ENCODE measurements around the gene LAMP5.

The LAMP5 gene, protein sequence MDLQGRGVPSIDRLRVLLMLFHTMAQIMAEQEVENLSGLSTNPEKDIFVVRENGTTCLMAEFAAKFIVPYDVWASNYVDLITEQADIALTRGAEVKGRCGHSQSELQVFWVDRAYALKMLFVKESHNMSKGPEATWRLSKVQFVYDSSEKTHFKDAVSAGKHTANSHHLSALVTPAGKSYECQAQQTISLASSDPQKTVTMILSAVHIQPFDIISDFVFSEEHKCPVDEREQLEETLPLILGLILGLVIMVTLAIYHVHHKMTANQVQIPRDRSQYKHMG

DNA sequence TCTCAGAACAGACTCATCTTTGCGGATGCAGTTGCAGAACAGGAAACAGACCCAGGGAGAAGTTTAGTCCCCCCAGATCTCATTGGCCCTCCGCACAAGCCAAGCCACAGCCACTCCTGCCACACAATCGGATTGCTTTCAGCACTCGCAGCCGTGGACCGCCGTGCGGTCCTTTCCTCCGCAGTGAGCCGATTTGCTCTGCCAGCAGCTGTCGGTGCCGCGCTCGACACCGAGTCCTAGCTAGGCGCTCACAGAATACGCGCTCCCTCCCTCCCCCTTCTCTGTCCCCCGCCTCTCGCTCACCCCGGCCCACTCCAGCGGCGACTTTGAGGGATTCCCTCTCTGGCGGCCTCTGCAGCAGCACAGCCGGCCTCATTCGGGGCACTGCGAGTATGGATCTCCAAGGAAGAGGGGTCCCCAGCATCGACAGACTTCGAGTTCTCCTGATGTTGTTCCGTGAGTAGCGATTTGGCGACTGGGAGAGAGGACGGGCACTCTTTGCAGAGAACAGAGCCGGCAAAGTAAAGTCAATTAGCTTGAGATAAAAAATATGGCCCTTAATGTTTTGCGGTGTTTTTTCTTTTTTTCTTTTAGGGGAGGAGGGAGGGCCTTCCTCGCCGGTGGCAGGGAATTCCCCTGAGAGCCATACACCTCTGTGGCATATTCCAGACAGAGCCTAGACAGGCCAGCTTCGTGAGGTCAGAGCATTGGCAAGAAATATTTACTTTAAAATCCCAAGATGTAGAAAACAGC lies at the start of gene LAMP5:
Gene LAMP5, plus strand, starts transcription at position 130 of the 753 bp plus-strand sequence. Its CDS starts 263 bp downstream, at position 393.
- Mint-ChIP-seq H3K4me3 (no peak within 1 kb of the TSS), H3K36me3 (ENCODE audit: low read depth) (no peaks in the 10 kb centered on the region), H3K4me1 (ENCODE audit: low read depth) (no peaks in the 10 kb centered on the region), H3K27ac (no peak within 1 kb of the TSS), H3K9me3 (no peaks in the 10 kb centered on the region), H3K27me3 (peaks cover 73% of the 10 kb centered on the region)
- DNase-seq: no peak

DNA sequence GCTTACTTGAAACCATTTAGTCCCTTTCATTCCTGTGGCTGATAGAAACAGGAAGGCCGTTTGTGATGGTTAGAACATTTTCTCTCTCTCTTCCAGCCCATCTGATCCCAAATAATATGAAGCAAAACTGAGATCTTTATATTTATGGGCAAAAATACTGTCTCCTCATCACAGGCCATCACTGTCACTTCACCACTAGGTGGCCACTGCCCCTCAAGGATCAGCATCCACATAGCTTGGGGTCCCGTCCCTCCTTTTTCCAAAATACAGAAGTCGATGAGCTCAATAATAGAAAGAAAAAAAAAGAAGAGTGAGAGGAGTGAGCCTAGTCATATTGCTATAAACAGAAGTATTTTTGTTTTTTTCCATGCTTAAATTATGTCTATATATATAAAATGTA lies 46.4 kb upstream of the LAMP5 start:
- DNase-seq: no peak
- H3K27me3 Mint-ChIP-seq: no peaks in the 10 kb centered on the region
- H3K36me3 Mint-ChIP-seq (ENCODE audit: low read depth): no peaks in the 10 kb centered on the region
- no peak overlapping the region for H3K27ac Mint-ChIP-seq
- H3K4me3 Mint-ChIP-seq: no peak overlapping the region
- peaks cover 6% of the 10 kb centered on the region for H3K9me3 Mint-ChIP-seq
- no peaks in the 10 kb centered on the region for H3K4me1 Mint-ChIP-seq (ENCODE audit: low read depth)

GRCh38 chr20:9474835-9475415 lies 39.5 kb upstream of the LAMP5 start:
- no peak for DNase-seq
- no peak overlapping the region for H3K4me3 Mint-ChIP-seq
- H3K27me3 Mint-ChIP-seq: no peaks in the 10 kb centered on the region
- no peaks in the 10 kb centered on the region for H3K36me3 Mint-ChIP-seq (ENCODE audit: low read depth)
- H3K27ac Mint-ChIP-seq: no peak overlapping the region
- H3K4me1 Mint-ChIP-seq (ENCODE audit: low read depth): no peaks in the 10 kb centered on the region
- H3K9me3 Mint-ChIP-seq: no peaks in the 10 kb centered on the region

- Mint-ChIP-seq H3K27ac (no peak overlapping the region), H3K4me3 (no peak overlapping the region), H3K36me3 (ENCODE audit: low read depth) (no peaks in the 10 kb centered on the region), H3K4me1 (ENCODE audit: low read depth) (no peaks in the 10 kb centered on the region), H3K27me3 (no peaks in the 10 kb centered on the region), H3K9me3 (no peaks in the 10 kb centered on the region)
- DNase-seq: no peak
These were observed 38.9 kb upstream of the LAMP5 start for GRCh38 chr20:9475456-9475855.

DNA sequence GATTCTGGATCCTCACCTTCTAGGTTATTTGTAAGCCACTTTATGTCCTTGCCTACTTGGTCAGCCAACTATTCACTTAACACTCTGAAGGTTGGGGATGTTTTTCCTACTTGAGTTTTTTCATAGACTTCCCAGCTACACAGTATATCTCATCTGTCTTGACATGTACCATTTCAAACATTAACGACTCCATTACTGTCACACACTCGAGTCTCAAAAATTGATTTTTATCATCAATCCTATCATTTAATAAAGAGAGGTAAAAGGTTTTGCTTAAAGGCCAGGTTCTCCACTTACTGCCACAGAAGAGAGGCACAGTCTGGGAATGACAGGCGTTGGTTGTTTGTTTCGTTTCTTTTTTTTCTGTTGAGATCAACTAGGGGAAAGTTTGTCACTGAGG lies 38.2 kb upstream of the LAMP5 start:
- Mint-ChIP-seq H3K27me3 (no peaks in the 10 kb centered on the region), H3K27ac (no peak overlapping the region), H3K4me1 (ENCODE audit: low read depth) (no peaks in the 10 kb centered on the region), H3K4me3 (no peak overlapping the region), H3K9me3 (no peaks in the 10 kb centered on the region), H3K36me3 (ENCODE audit: low read depth) (no peaks in the 10 kb centered on the region)
- DNase-seq: no peak

DNA sequence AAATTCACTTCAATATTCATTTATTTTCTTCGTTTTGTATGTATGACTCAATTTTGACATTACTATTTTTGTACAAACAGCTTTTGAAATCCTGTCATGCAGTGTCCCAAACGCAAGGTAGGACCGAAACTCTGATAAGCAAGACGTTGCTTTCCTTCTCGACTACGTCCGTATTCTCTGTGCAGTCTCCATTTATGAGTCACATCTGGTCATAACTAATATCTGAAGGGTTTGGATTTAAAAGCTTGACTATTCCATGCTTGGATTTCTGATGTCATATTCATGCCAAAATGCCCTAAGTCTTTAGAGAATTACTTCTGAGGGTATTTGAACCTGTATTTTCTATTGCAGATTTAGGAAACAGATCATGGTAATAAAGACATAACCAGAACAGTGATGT lies 37.8 kb upstream of the LAMP5 start:
- no peaks in the 10 kb centered on the region for H3K27me3 Mint-ChIP-seq
- H3K4me3 Mint-ChIP-seq: no peak overlapping the region
- no peaks in the 10 kb centered on the region for H3K4me1 Mint-ChIP-seq (ENCODE audit: low read depth)
- DNase-seq: no peak
- H3K36me3 Mint-ChIP-seq (ENCODE audit: low read depth): no peaks in the 10 kb centered on the region
- no peak overlapping the region for H3K27ac Mint-ChIP-seq
- no peaks in the 10 kb centered on the region for H3K9me3 Mint-ChIP-seq

DNA sequence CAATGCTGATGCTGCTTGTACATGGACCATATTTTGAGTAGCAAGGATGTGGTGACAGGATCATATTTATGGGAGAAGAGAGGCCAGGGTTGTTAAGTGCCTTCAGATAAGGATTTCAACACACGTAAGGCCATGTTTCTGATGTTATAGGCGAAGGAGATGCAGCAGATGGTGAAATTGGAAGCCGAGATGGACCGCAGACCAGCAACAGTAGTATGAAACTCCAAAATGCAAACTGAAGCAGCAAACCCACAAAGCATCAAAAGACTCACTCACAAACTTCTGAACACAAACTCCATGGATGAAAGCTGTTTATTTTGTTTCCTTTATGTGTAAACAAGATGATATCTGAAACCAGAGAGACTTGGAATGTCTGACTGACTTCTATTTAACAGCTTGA lies 35.6 kb upstream of the LAMP5 start:
- Mint-ChIP-seq H3K9me3 (no peaks in the 10 kb centered on the region), H3K27me3 (no peaks in the 10 kb centered on the region), H3K27ac (no peak overlapping the region), H3K4me1 (ENCODE audit: low read depth) (no peaks in the 10 kb centered on the region), H3K36me3 (ENCODE audit: low read depth) (no peaks in the 10 kb centered on the region), H3K4me3 (no peak overlapping the region)
- DNase-seq: no peak

GRCh38 chr20:9480066-9480465 lies 34.3 kb upstream of the LAMP5 start:
- Mint-ChIP-seq H3K27me3 (no peaks in the 10 kb centered on the region), H3K9me3 (no peaks in the 10 kb centered on the region), H3K27ac (no peak overlapping the region), H3K4me3 (no peak overlapping the region), H3K36me3 (ENCODE audit: low read depth) (no peaks in the 10 kb centered on the region), H3K4me1 (ENCODE audit: low read depth) (no peaks in the 10 kb centered on the region)
- no peak for DNase-seq

DNA sequence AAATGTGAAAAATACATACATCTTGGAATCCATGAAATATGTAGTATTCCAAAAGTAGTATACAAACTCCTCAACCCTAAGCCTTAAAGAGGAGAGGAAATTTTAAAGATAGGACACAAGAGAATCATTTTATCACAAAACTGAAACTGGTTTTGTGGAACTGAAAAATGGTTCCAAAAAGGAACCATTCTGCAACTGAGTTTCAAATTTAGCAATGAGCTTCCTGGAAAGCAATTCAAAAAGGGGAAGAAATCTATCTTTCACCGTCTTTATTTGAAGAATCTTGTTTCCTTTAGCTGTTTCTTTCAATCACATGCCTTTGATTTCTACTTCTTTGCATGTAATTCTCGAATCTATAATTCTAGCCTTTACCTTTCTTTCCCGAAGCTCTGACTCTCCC lies 32.2 kb upstream of the LAMP5 start:
- Mint-ChIP-seq H3K36me3 (ENCODE audit: low read depth) (no peaks in the 10 kb centered on the region), H3K9me3 (no peaks in the 10 kb centered on the region)

DNA sequence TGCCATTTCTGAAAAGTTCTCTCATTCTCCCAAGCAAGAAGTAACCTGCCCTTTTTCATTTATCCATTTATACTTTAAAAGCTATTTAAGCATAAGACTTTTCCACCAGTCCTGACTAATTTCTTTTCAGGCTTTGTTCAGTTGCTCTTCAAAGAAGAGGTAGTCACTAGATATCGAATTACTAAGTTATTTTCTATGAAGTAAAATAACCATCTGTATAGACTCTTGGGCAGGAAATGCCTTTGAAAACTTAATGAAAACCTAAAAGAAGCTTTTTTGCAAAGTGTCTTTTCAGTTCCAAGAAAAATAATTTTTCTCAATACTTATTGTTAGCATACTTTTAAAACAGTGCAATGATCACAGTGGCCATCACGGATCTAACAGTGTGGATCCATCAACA lies 31.3 kb upstream of the LAMP5 start:
- no peaks in the 10 kb centered on the region for H3K4me1 Mint-ChIP-seq (ENCODE audit: low read depth)
- no peaks in the 10 kb centered on the region for H3K27me3 Mint-ChIP-seq
- H3K4me3 Mint-ChIP-seq: no peak overlapping the region
- DNase-seq: no peak
- H3K9me3 Mint-ChIP-seq: no peaks in the 10 kb centered on the region
- no peak overlapping the region for H3K27ac Mint-ChIP-seq
- no peaks in the 10 kb centered on the region for H3K36me3 Mint-ChIP-seq (ENCODE audit: low read depth)

More for the DNA sequence above, 32.2 kb upstream of the LAMP5 start:
- H3K27me3 Mint-ChIP-seq: no peaks in the 10 kb centered on the region
- no peak overlapping the region for H3K27ac Mint-ChIP-seq
- no peak overlapping the region for H3K4me3 Mint-ChIP-seq
- no peaks in the 10 kb centered on the region for H3K4me1 Mint-ChIP-seq (ENCODE audit: low read depth)
- no peak for DNase-seq

GRCh38 chr20:9485614-9486340 lies 28.6 kb upstream of the LAMP5 start:
- Mint-ChIP-seq H3K36me3 (ENCODE audit: low read depth) (no peaks in the 10 kb centered on the region), H3K4me1 (ENCODE audit: low read depth) (no peaks in the 10 kb centered on the region), H3K27ac (no peak overlapping the region), H3K27me3 (no peaks in the 10 kb centered on the region), H3K4me3 (no peak overlapping the region), H3K9me3 (no peaks in the 10 kb centered on the region)
- no peak for DNase-seq

GRCh38 chr20:9487231-9487630 lies 27.2 kb upstream of the LAMP5 start:
- H3K27ac Mint-ChIP-seq: no peak overlapping the region
- no peaks in the 10 kb centered on the region for H3K4me1 Mint-ChIP-seq (ENCODE audit: low read depth)
- no peaks in the 10 kb centered on the region for H3K36me3 Mint-ChIP-seq (ENCODE audit: low read depth)
- no peak for DNase-seq
- no peaks in the 10 kb centered on the region for H3K9me3 Mint-ChIP-seq
- no peak overlapping the region for H3K4me3 Mint-ChIP-seq
- no peaks in the 10 kb centered on the region for H3K27me3 Mint-ChIP-seq

DNA sequence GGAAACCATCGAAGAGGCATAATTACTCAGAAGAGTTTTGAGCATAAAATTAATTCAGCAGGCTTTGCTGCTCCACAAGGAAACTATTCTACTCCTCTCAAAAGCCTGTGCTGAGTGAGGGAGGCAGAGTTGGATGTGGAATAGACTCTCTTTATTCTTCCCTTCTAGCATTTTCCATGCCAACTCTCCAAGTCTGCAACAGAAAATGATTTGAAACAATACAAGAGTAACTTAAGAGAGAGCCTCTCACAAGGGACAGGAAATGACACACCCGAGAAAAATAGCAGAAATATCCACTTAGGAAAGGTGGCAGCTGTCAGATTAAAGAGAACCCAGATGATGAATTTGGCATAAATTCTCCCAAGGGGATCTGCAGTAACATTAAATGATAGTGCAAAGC lies 26.3 kb upstream of the LAMP5 start:
- Mint-ChIP-seq H3K36me3 (ENCODE audit: low read depth) (no peaks in the 10 kb centered on the region), H3K4me3 (no peak overlapping the region), H3K27ac (no peak overlapping the region), H3K9me3 (no peaks in the 10 kb centered on the region), H3K27me3 (no peaks in the 10 kb centered on the region), H3K4me1 (ENCODE audit: low read depth) (no peaks in the 10 kb centered on the region)
- no peak for DNase-seq

GRCh38 chr20:9490161-9490560 lies 24.2 kb upstream of the LAMP5 start:
- no peak for DNase-seq
- no peak overlapping the region for H3K27ac Mint-ChIP-seq
- no peaks in the 10 kb centered on the region for H3K4me1 Mint-ChIP-seq (ENCODE audit: low read depth)
- H3K27me3 Mint-ChIP-seq: no peaks in the 10 kb centered on the region
- peaks cover 2% of the 10 kb centered on the region for H3K9me3 Mint-ChIP-seq
- no peak overlapping the region for H3K4me3 Mint-ChIP-seq
- no peaks in the 10 kb centered on the region for H3K36me3 Mint-ChIP-seq (ENCODE audit: low read depth)

DNA sequence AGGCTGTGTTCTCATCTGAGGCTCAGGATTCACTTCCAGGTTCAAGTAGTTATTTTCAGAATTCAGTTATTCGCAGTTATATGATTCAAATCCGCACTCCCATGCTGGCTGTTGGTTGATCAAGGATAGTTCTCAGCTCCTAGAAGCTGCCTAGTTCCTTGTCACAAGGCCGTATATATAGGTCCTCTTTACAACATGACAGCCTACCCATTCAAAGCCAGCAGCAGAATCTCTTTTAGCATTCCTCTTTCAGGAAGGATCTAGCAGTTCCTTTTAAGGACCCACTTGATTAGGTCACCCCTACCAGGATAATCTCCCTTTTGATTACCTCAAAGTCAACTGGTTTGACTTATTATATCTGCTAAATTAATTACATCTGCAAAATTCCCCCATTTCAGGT lies 23.8 kb upstream of the LAMP5 start:
- Mint-ChIP-seq H3K36me3 (ENCODE audit: low read depth) (no peaks in the 10 kb centered on the region), H3K4me1 (ENCODE audit: low read depth) (no peaks in the 10 kb centered on the region), H3K27ac (no peak overlapping the region)

More for the DNA sequence above, 23.8 kb upstream of the LAMP5 start:
- Mint-ChIP-seq H3K27me3 (no peaks in the 10 kb centered on the region), H3K4me3 (no peak overlapping the region), H3K9me3 (peaks cover 5% of the 10 kb centered on the region)
- no peak for DNase-seq

All from activated T-cell treated with anti-CD3 and anti-CD28 coated beads, Interleukin-2, amount 50 U/mL, for 24 hours (primary cell).